Neuronal stem cell (in vitro differentiated cells): ENCODE measurements around the gene SERPINA5.
A peak's percentile ranks its signal among the peaks of the same experiment; 100 is the strongest.

Experiments
- DNase-seq: peaks from one replicate; pipeline ENCODE4 v3.0.0-alpha.2; 2013; ENCODE audit warnings: low spot score
- H2AFZ ChIP-seq: one replicate; pipeline ENCODE4 v1.6.1; 2013; ENCODE audit warnings: mild to moderate bottlenecking, low read length, inconsistent platforms
- H2AK5ac ChIP-seq: 2 replicates; pipeline ENCODE4 v1.6.1; 2013; ENCODE audit warnings: low read depth, mild to moderate bottlenecking, inconsistent platforms, low read length, moderate library complexity, mixed read lengths
- H2BK120ac ChIP-seq: 2 replicates; pipeline ENCODE4 v1.6.1; 2013; ENCODE audit warnings: low read depth, mild to moderate bottlenecking, inconsistent platforms, low read length, moderate library complexity, mixed read lengths
- H2BK12ac ChIP-seq: one replicate; pipeline ENCODE4 v1.6.1; 2013; ENCODE audit warnings: low read length, inconsistent platforms
- H2BK15ac ChIP-seq: 2 replicates; pipeline ENCODE4 v1.6.1; 2013; ENCODE audit warnings: mild to moderate bottlenecking, low read length, inconsistent platforms, mixed read lengths
- H2BK5ac ChIP-seq: one replicate; pipeline ENCODE4 v1.6.1; 2013; ENCODE audit warnings: inconsistent platforms, mild to moderate bottlenecking, low read length, moderate library complexity
- H3K14ac ChIP-seq: one replicate; pipeline ENCODE4 v1.6.1; 2013; ENCODE audit warnings: low read length, inconsistent platforms
- H3K18ac ChIP-seq: 2 replicates; pipeline ENCODE4 v1.6.1; 2013; ENCODE audit warnings: low read length, inconsistent platforms
- H3K23ac ChIP-seq: 2 replicates; pipeline ENCODE4 v1.6.1; 2013; ENCODE audit warnings: low read depth, mild to moderate bottlenecking, mixed read lengths, low read length, inconsistent platforms; ENCODE audit not compliant: poor library complexity
- H3K27ac ChIP-seq: replicated peaks from 3 replicates; pipeline ENCODE4 v1.5.1; 2013; ENCODE audit warnings: low read length, inconsistent platforms
- H3K27me3 ChIP-seq, 3 experiments: 2 replicates each; pipeline ENCODE4 v1.6.1; 2013; ENCODE audit warnings: low read length in 3 of 3, mild to moderate bottlenecking in 2 of 3, inconsistent platforms in 1 of 3, low read depth in 1 of 3, mixed read lengths in 1 of 3, moderate library complexity in 1 of 3; ENCODE audit not compliant: control insufficient read depth in 3 of 3, insufficient read depth in 3 of 3
- H3K36me3 ChIP-seq, 2 donors: replicated peaks in 1 of 2; 2 replicates each; pipeline ENCODE4 v1.6.1; 2013; ENCODE audit warnings: low read length in 2 of 2; ENCODE audit not compliant: control insufficient read depth in 2 of 2, insufficient read depth in 2 of 2
- H3K4ac ChIP-seq: 2 replicates; pipeline ENCODE4 v1.6.1; 2013; ENCODE audit warnings: inconsistent platforms, mild to moderate bottlenecking, low read length, moderate library complexity
- H3K4me1 ChIP-seq, 2 donors: 1 replicate in 1 of 2; 2 replicates in 1 of 2; pipeline ENCODE4 v1.6.1; 2013; ENCODE audit warnings: low read length in 2 of 2, low read depth in 1 of 2; ENCODE audit not compliant: control insufficient read depth in 2 of 2, insufficient read depth in 1 of 2
- H3K4me2 ChIP-seq: one replicate; pipeline ENCODE4 v1.6.1; 2013; ENCODE audit warnings: mild to moderate bottlenecking, low read length, inconsistent platforms; ENCODE audit not compliant: insufficient read depth, poor library complexity, severe bottlenecking
- H3K4me3 ChIP-seq, 2 donors: 2 replicates each; pipeline ENCODE4 v1.5.1; 2013; ENCODE audit warnings: low read length in 2 of 2, mild to moderate bottlenecking in 2 of 2, inconsistent platforms in 1 of 2, moderate library complexity in 1 of 2
- H3K79me1 ChIP-seq: one replicate; pipeline ENCODE4 v1.6.1; 2013; ENCODE audit warnings: low read depth, mild to moderate bottlenecking, inconsistent platforms, low read length, moderate library complexity
- H3K9ac ChIP-seq: one replicate; pipeline ENCODE4 v1.6.1; 2013; ENCODE audit warnings: mild to moderate bottlenecking, low read depth, low read length, inconsistent platforms; ENCODE audit not compliant: poor library complexity
- H3K9me3 ChIP-seq, 2 donors: replicated peaks in 1 of 2; 2 replicates each; pipeline versions ENCODE3 to v1.6.1; 2013; ENCODE audit warnings: low read length in 2 of 2, mild to moderate bottlenecking in 2 of 2, inconsistent platforms in 1 of 2, low read depth in 1 of 2, mixed read lengths in 1 of 2, moderate library complexity in 1 of 2; ENCODE audit not compliant: control insufficient read depth in 2 of 2, insufficient read depth in 1 of 2
- H4K8ac ChIP-seq: one replicate; pipeline ENCODE4 v1.6.1; 2013; ENCODE audit warnings: low read depth, mild to moderate bottlenecking, inconsistent platforms, low read length, moderate library complexity
- H4K91ac ChIP-seq: one replicate; pipeline ENCODE4 v1.6.1; 2013; ENCODE audit warnings: low read length, low read depth, mild to moderate bottlenecking, inconsistent platforms; ENCODE audit not compliant: poor library complexity
- WGBS, 2 donors: extraction: QIAGEN DNeasy Blood & Tissue Kit; methylation state at CpG; one replicate each; pipeline ENCODE4 v1.1.7; 2013; ENCODE audit warnings: missing lambda C conversion rate in 2 of 2, mixed read lengths in 1 of 2; ENCODE audit not compliant: insufficient read length in 2 of 2, insufficient replicate concordance in 1 of 2; ENCODE audit errors: extremely low coverage in 2 of 2; 5-methylcytosine and 5-hydroxymethylcytosine counted together

SERPINA5 gene

DNA sequence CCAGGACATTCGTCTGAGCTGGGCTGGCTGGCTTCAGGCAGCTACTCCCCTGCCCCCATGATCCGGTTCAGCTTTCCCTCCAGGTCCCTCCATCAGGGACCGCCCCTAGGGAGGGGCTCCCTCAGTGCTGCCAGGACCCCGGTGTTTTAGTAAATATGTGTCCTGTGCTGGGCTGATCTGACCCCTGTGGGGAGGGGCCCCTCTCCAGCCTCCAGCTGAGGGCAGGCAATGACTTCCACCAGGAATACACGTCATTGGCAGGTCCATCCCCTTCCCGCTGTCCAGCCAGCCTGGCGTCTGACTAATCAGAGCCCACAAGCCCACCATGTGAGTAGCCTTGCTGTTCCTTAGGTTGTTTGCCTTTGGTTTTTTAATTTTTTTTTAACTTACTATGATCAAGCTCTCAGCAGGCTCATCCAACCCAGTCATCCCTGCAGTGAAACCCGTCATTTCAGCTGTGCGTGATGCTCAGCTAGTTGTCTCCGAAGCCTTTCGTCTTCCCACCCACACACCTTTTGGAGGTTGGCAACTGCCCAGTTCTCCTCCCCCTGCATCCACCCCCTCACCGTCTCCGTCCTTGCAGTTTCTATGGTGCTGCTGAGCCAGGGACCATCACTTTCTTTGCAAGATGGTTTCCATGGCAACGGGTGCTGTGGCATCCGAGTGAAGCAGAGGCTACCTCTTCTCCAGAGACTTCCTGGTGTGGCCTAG is 35.9 kb upstream of the SERPINA5 start:
- H3K14ac ChIP-seq = no peak overlapping the region
- H3K4me1 ChIP-seq = peaks cover 0 to 12% of the 10 kb centered on the region in 2 donors
- no peaks in the 10 kb centered on the region for H3K27me3 ChIP-seq
- no peak overlapping the region for H3K4me3 ChIP-seq
- H3K36me3 ChIP-seq = no peaks in the 10 kb centered on the region
- H3K4ac ChIP-seq = no peak overlapping the region
- H4K8ac ChIP-seq = no peak overlapping the region
- H3K4me2 ChIP-seq = no peak overlapping the region
- no peaks in the 10 kb centered on the region for H3K9me3 ChIP-seq
- no peak overlapping the region for H2BK120ac ChIP-seq
- H2BK5ac ChIP-seq = no peak overlapping the region
- H4K91ac ChIP-seq = no peak overlapping the region
- H2BK15ac ChIP-seq = no peak overlapping the region
- WGBS, 2 donors = no CpG with 5 or more reads among the region's 15 CpGs
- no peak for DNase-seq
- no peak overlapping the region for H3K18ac ChIP-seq
- H2AFZ ChIP-seq = no peak overlapping the region
- no peak overlapping the region for H2AK5ac ChIP-seq
- no peak overlapping the region for H3K23ac ChIP-seq
- no peak overlapping the region for H2BK12ac ChIP-seq
- H3K27ac ChIP-seq = no peak overlapping the region
- peak overlapping the region; percentile 55 for H3K9ac ChIP-seq
- no peaks in the 10 kb centered on the region for H3K79me1 ChIP-seq

DNA sequence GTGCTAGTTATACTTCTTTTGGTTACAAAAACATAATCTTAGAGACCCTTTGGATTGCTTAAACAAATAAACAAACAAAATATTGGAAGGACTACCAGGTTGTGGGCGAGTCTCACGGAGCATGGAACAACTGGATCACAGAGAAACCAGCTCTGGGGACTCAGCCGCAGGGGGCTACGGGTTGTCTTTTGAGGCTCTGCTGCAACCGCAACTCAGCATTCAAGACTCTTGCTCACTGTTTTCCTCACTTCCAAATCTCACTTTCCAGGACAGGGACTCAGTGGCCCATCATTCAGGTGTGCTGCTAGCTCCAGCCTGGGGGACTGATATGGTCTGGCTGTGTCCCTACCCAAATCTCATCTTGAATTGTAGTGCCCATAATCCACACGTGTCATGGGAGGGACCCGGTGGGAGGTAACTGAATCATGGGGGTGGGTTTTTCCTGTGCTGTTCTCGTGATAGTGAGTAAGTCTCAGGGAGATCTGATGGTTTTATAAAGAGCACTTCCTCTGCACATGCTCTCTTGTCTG is 34.0 kb upstream of the SERPINA5 start:
- Histone ChIP-seq H3K4me3 (no peak overlapping the region), H2BK15ac (no peak overlapping the region), H3K18ac (no peak overlapping the region), H2AFZ (no peak overlapping the region), H2BK12ac (no peak overlapping the region), H2BK120ac (no peak overlapping the region), H3K4me1 (peaks cover 0 to 8% of the 10 kb centered on the region in 2 donors), H4K91ac (no peak overlapping the region), H3K9ac (no peak overlapping the region), H3K36me3 (no peaks in the 10 kb centered on the region), H3K4ac (no peak overlapping the region), H3K27ac (no peak overlapping the region), H3K14ac (no peak overlapping the region), H2AK5ac (no peak overlapping the region), H3K79me1 (no peaks in the 10 kb centered on the region), H3K4me2 (no peak overlapping the region), H3K27me3 (no peaks in the 10 kb centered on the region), H3K23ac (no peak overlapping the region), H2BK5ac (no peak overlapping the region), H3K9me3 (no peaks in the 10 kb centered on the region), H4K8ac (no peak overlapping the region)
- WGBS, 2 donors = no CpG with 5 or more reads among the region's 8 CpGs
- no peak for DNase-seq

- no peak overlapping the region for H2BK15ac ChIP-seq
- no CpG with 5 or more reads among the region's 4 CpGs for WGBS, 2 donors
- H3K4ac ChIP-seq = no peak overlapping the region
- H2AK5ac ChIP-seq = no peak overlapping the region
- H3K4me3 ChIP-seq = no peak overlapping the region
- no peak overlapping the region for H3K27ac ChIP-seq
- no peak overlapping the region for H3K23ac ChIP-seq
- H2BK120ac ChIP-seq = no peak overlapping the region
- H3K14ac ChIP-seq = no peak overlapping the region
- H4K91ac ChIP-seq = no peak overlapping the region
- no peak for DNase-seq
- H3K9ac ChIP-seq = no peak overlapping the region
- no peak overlapping the region for H3K18ac ChIP-seq
- no peaks in the 10 kb centered on the region for H3K36me3 ChIP-seq
- H2AFZ ChIP-seq = no peak overlapping the region
- H3K79me1 ChIP-seq = no peaks in the 10 kb centered on the region
- H3K27me3 ChIP-seq = no peaks in the 10 kb centered on the region
- H3K4me1 ChIP-seq = peaks cover 0 to 8% of the 10 kb centered on the region in 2 donors
- no peak overlapping the region for H2BK5ac ChIP-seq
- no peaks in the 10 kb centered on the region for H3K9me3 ChIP-seq
- no peak overlapping the region for H4K8ac ChIP-seq
- no peak overlapping the region for H2BK12ac ChIP-seq
- no peak overlapping the region for H3K4me2 ChIP-seq
Observed at GRCh38 chr14:94547726-94548125, 33.5 kb upstream of the SERPINA5 start.

DNA sequence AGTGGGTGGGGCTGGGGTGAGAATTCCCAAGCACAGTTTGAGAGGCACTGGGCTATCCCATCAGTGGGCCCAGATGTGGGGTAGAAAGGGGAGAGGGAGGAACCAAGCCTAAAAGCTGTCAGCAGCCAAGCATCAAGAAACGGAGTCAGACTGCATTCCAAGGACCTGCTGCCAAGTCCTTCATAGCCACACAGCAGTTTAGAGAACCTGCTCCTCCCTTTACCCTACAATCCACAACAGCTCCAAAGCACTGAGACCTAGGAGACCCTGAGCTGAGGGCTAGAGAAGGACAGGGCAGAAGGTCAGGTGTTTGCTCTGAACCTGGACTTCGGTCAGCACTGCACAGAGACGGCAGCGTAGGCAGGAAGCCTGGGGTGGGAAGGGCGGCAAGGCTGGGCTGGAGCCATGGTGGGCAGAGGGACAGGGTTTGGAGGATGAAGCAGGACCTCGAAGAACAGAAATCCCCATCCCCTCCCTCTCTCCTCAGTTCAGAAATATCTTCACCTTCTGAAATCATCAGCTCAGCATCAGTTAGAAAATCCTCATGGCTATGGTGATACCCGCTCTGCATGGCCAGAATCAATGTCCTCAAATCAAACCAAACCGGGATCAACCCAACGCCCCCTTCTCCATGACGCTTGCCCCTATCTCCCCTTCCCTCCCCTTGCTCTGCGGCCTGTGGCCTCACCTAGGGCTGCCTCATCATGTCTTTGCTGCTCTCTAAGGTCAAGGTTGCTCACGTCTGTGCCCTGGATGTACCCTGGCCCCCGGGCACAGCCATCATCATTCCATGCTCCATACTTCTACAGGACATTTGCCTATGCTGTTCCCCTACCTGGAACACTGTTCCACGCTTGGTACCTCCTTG is 32.9 kb upstream of the SERPINA5 start:
- H3K23ac ChIP-seq = no peak overlapping the region
- no CpG with 5 or more reads among the region's 14 CpGs for WGBS, 2 donors
- no peak overlapping the region for H4K8ac ChIP-seq
- no peak for DNase-seq
- no peak overlapping the region for H2BK120ac ChIP-seq
- peaks cover 0 to 8% of the 10 kb centered on the region in 2 donors for H3K4me1 ChIP-seq
- H3K36me3 ChIP-seq = no peaks in the 10 kb centered on the region
- no peaks in the 10 kb centered on the region for H3K79me1 ChIP-seq
- H2BK5ac ChIP-seq = no peak overlapping the region
- no peak overlapping the region for H2AFZ ChIP-seq
- H3K9me3 ChIP-seq = no peaks in the 10 kb centered on the region
- H3K9ac ChIP-seq = peak overlapping the region; percentile 27
- no peak overlapping the region for H3K4me2 ChIP-seq
- H3K4me3 ChIP-seq = no peak overlapping the region
- no peak overlapping the region for H2BK12ac ChIP-seq
- H3K4ac ChIP-seq = no peak overlapping the region
- no peak overlapping the region for H3K14ac ChIP-seq
- H2AK5ac ChIP-seq = peak overlapping the region; percentile 89
- peak overlapping the region; percentile 61 for H3K18ac ChIP-seq
- H2BK15ac ChIP-seq = peak overlapping the region; percentile 28
- H3K27me3 ChIP-seq = no peaks in the 10 kb centered on the region
- H3K27ac ChIP-seq = no peak overlapping the region
- no peak overlapping the region for H4K91ac ChIP-seq
